Measurements from ENCODE around the gene ZBTB21. TPM values are rescaled to one million over a fixed set of nuclear protein-coding genes. Genes with fewer than 3 reads are reported as not detected.

The ZBTB21 gene
- total and polyA plus RNA-seq, 2 of the 8 experiments (the other 6 are each of a cell fraction or from before 2014, with no cell fraction given), result 3.9 to 17.8 TPM

GRCh38 chr21:42056996-42057689 is 47.0 kb upstream of the ZBTB21 start:
- WGBS, 2 experiments (ENCODE audit: extremely low coverage in 1 of 2, insufficient coverage in 1 of 2, insufficient read length in 1 of 2, insufficient replicate concordance in 2 of 2, low coverage in 1 of 2, low lambda C conversion rate in 2 of 2, missing lambda C conversion rate in 1 of 2), result 63% methylated on average over 17 of the region's 17 CpGs; no CpG with 5 or more reads in 1 of the 2 experiments
- H3K27me3 ChIP-seq (replicated peaks in 1 of 4; ENCODE audit: control insufficient read depth in 3 of 4, extremely low read depth in 1 of 4, insufficient read depth in 3 of 4, low read length in 3 of 4), result no peaks in the 10 kb centered on the region
- no peak overlapping the region for H3K4me3 ChIP-seq (ENCODE audit: extremely low read depth in 1 of 4, insufficient read depth in 2 of 4, low read depth in 3 of 4, low read length in 4 of 4)
- no peak overlapping the region; the same call in 1 of the 2 replicates for H3K18ac ChIP-seq (ENCODE audit: extremely low read depth, low read length)
- H3K56ac ChIP-seq (replicated peaks; ENCODE audit: insufficient read length, low read depth, low read length), result no peak overlapping the region
- H3K36me3 ChIP-seq (ENCODE audit: control insufficient read depth in 2 of 4, insufficient read depth in 4 of 4, low read length in 3 of 4), result no peaks in the 10 kb centered on the region
- H3K23ac ChIP-seq (ENCODE audit: insufficient read length), result no peak overlapping the region
- no peak overlapping the region for H4K91ac ChIP-seq (replicated peaks; ENCODE audit: insufficient read length, low read length)
- no peaks in the 10 kb centered on the region for H3K23me2 ChIP-seq (ENCODE audit: low read depth, low read length)
- ChIA-PET CTCF (ENCODE audit: partially characterized antibody) (no interaction called here), POLR2A (ENCODE audit: partially characterized antibody) (no interaction called here)
- DNase-seq (ENCODE audit: low read depth in 1 of 2, low spot score in 2 of 2), result no peak
- no peak overlapping the region for H2BK15ac ChIP-seq (ENCODE audit: low read length)
- peak; percentile 47 for TF ChIP-seq ASH2L (IDR thresholded peaks at IDR 0.05; ENCODE audit: low read length)
- TF ChIP-seq FOSL1 (IDR thresholded peaks at IDR 0.05; ENCODE audit: insufficient read depth, low read depth, low read length), result no peak
- no peak for TF ChIP-seq RNF2 (IDR thresholded peaks at IDR 0.05; ENCODE audit: borderline replicate concordance, low read depth, low read length, missing control alignments, poor library complexity, severe bottlenecking)
- 0 out of 2 replicates have a peak, but pooled peaks have one; percentile 20 for TF ChIP-seq RBBP5 (IDR thresholded peaks at IDR 0.05; ENCODE audit: borderline replicate concordance, low read depth, low read length)
- H2AFZ ChIP-seq (ENCODE audit: low read length), result peak overlapping the region; percentile 36; the same call in 1 of the 2 replicates
- peaks cover 0 to 12% (median 3%) of the 10 kb centered on the region in 4 experiments; a peak in 3 of 7 replicates for H3K4me1 ChIP-seq (replicated peaks in 1 of 4; ENCODE audit: control insufficient read depth in 3 of 4, insufficient read depth in 4 of 4, low read length in 3 of 4)
- no peak overlapping the region; the same call in 1 of the 2 replicates for H2BK12ac ChIP-seq (ENCODE audit: low read depth, low read length)
- H2BK20ac ChIP-seq (ENCODE audit: low read length), result no peak overlapping the region
- no peak for FAIRE-seq
- no peak overlapping the region for H2BK120ac ChIP-seq (replicated peaks; ENCODE audit: low read depth, low read length)
- no peak overlapping the region for H3K27ac ChIP-seq (ENCODE audit: low read depth, low read length)
- no peak overlapping the region for H2AK5ac ChIP-seq (ENCODE audit: low read depth, low read length)
- peak overlapping the region in 1 of 2 experiments; percentile 4; a peak in 2 of 4 replicates for H3K4me2 ChIP-seq (ENCODE audit: insufficient read depth in 1 of 2, low read depth in 2 of 2, low read length in 2 of 2)
- H2BK5ac ChIP-seq (ENCODE audit: low read depth, low read length), result no peak overlapping the region
- H3K9me3 ChIP-seq (ENCODE audit: insufficient read depth in 2 of 2, low read depth in 1 of 2, low read length in 1 of 2), result peaks cover 0 to 2% of the 10 kb centered on the region in 2 experiments; a peak in 1 of 4 replicates
- no peaks in the 10 kb centered on the region for H3K79me1 ChIP-seq (ENCODE audit: low read depth, low read length)
- H3K9ac ChIP-seq (replicated peaks in 1 of 4; ENCODE audit: extremely low read depth in 1 of 4, low read depth in 3 of 4, low read length in 3 of 4), result no peak overlapping the region
- no peak overlapping the region for H4K8ac ChIP-seq (ENCODE audit: extremely low read depth, insufficient read depth, low read length)
- H3K4ac ChIP-seq (replicated peaks; ENCODE audit: insufficient read length, low read depth, low read length), result no peak overlapping the region
- H3K79me2 ChIP-seq (ENCODE audit: control insufficient read depth in 1 of 2, insufficient read depth in 2 of 2, low read length in 2 of 2), result no peaks in the 10 kb centered on the region
- H4K5ac ChIP-seq (ENCODE audit: insufficient read length, low read depth, low read length), result no peak overlapping the region
- no peak overlapping the region for H3K14ac ChIP-seq (ENCODE audit: insufficient read length)
- H4K20me1 ChIP-seq (replicated peaks in 1 of 2; ENCODE audit: control insufficient read depth in 1 of 2, insufficient read depth in 2 of 2, low read length in 2 of 2), result no peaks in the 10 kb centered on the region
